Esophagus mucosa (tissue), 1 donor: ENCODE data around the gene CBX7. TPM values are rescaled to one million over a fixed set of nuclear protein-coding genes. Genes with fewer than 3 reads are reported as not detected.

ENCODE experiments used
- ATAC-seq: fragments of 200-7000 bp; cut with Tn5 transposase; one replicate; pipeline ENCODE4 v1.9.1; 2020
- total RNA-seq: library from RNA; stranded (reverse); gene quantifications from one replicate; pipeline ENCODE4 v1.2.4, GENCODE V29; 2023
- donor health status: DM: yes; HTN: yes; CAD: no.

CBX7 gene
- total RNA-seq, 1 donor from 2014 or later = 4.5 TPM

- ATAC-seq = no peak
Measured at GRCh38 chr22:39146256-39147101, 6.0 kb downstream of the CBX7 start.

- ATAC-seq = peak; percentile 4
Measured at GRCh38 chr22:39144101-39144767, 8.2 kb downstream of the CBX7 start.

- ATAC-seq = no peak
Measured at GRCh38 chr22:39142088-39142680, 10.3 kb downstream of the CBX7 start.

- no peak for ATAC-seq
Measured at GRCh38 chr22:39139933-39140332, 12.5 kb downstream of the CBX7 start.

DNA sequence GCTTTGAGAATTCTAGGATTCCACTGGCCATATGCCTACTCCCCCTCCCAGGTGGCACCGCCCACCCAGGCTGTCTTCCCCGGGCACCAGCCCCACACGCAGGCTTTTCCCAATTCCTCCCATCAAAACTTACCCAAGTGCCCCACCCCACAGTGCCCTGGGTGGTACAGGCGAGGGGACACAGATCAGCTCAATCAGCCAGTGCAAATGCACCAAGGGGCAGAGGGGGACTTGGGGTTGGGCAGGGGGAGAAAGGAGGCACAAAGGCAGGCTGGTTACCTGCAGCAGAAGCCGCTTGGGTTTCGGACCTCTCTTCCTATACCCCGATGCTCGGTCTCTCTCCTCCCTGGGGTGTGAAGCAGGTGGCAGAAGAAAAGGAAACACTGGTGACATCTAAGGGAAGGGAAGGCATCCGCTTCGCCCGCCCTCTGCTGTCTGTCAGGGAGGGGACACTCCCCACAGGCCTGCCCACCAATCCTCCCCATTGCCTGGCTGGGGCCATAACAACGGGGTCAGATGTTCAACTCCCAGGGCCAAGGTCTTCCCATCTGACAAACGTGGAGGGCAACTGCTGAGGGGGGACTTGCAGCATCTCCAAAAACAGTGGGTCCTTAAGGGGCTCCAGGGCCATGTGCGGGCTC, 14.0 kb downstream of the CBX7 start:
- ATAC-seq = no peak

- no peak for ATAC-seq
Measured at GRCh38 chr22:39136317-39136716, 16.2 kb downstream of the CBX7 start.

- peak; percentile 43 for ATAC-seq
Measured at GRCh38 chr22:39135092-39135896, 17.2 kb downstream of the CBX7 start.

DNA sequence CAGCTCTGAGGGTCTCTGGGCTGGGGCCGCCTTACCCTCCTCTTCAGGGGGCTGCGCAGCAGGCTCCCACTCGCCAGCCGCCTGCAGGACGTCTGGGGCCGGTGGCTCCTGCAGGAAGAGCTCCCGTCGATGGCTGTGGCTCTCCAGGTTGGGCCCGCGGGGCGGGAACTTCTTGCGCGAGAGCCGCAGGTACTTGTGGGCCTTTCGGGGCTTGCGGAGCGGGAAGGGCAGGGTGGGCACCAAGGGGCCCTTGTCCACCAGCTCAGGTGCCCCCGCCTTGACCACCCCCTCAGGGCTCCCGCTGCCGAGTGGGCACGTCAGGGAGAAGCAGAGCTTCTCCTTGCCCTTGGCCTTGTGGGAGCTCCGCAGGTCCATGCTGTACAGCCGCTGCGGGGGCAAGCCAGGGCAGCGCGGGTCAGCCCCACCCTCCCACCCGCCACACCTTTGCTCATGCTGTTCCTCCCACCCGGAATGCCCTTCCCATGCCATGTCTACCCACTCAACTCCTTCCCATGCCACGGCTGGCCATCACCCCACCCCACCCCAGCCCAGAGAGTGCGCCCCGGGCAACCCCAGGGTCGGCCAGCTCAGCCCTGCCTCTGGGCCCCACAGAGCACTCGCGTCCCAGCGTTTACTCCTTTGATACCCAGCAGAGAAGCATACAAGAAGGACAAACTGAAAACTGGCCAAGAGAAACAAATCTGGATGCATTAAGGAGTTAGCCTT, 18.0 kb downstream of the CBX7 start:
- ATAC-seq = peak; percentile 6

DNA sequence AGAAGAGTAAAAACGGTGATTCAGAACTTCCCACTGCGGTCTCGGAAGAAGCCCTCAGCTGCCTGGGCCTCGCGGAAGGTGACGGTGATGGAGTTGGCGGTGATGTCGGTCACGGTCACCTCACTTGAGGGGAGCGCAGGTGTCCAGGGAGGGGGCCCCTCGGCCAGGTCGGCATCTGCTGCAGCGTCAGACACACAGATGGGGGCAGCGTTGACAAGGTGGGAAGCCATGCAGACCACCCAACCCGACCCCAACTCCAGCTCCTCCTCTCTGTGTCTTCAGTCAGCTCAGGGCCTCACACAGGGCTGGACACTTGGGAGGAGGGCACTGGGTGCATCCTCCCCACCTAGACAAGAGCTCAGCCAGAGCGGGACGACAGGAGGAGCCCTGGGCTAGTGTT, 18.6 kb downstream of the CBX7 start:
- ATAC-seq = peak; percentile 4

- ATAC-seq = no peak
Measured at GRCh38 chr22:39132871-39133524, 19.5 kb downstream of the CBX7 start.

DNA sequence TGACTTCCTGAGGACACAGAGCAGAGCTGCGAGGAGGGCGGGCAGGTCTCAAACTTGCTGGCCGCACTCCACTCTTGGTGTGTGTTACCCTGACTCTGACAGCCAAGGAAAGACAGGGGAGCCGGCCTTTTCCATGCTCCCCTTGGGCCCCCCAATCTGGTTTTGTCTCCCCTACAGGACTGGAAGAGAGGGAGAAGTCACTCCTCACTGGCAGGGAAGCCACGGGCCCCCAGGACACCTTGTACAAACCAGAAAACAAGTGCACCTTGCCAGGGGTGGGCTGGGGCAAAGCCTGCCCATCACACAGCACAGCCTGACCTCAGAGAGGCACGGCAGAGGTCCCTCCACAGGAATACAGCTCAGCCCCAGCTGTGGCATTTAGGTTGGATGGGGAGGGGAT, 20.2 kb downstream of the CBX7 start:
- ATAC-seq = no peak

DNA sequence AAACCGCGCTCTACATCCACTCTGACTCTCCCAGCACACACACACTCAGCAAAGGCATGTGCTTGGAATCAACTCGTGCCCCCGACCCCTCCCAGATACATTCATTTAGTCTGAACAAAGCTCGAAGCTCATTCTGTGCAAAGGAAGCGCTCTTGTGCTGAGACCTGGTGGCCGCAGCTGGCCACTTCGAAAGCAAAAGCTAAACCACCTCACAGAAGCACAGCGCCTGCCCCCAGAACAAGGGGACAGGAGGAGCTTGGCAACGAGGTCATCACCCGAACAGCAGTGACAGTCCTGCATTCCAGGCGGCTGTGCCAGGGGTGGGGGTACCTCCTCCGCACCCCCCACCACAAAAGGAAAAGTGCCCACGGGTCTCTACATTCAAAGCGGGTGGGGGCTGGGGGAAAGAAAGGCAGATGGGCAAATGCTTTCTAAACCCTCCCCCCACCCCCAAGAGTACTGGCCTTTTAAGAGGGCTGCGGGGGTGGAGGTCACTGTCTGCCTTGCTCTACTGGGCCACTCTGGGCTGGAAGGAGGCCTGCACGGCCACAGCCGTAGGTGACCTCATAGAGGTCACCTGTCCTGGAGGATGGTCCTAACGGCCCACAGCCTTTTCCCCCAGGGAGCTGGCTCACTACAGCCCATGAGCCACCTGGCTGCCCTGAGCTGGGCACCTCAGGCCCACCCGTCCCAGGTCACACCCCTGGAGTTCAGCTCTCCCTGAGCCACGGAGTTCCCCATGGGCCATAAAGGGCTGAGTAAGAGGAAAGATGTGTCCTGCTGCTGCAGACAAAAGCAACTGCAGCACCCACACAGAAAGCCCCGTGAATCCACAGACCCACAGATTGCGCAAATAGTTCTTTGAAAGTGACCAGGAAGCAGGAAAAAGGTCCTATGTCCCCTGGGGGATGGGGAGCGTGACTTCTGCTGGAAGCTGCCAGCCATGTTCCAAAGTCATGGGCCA, 21.3 kb downstream of the CBX7 start:
- ATAC-seq = no peak

DNA sequence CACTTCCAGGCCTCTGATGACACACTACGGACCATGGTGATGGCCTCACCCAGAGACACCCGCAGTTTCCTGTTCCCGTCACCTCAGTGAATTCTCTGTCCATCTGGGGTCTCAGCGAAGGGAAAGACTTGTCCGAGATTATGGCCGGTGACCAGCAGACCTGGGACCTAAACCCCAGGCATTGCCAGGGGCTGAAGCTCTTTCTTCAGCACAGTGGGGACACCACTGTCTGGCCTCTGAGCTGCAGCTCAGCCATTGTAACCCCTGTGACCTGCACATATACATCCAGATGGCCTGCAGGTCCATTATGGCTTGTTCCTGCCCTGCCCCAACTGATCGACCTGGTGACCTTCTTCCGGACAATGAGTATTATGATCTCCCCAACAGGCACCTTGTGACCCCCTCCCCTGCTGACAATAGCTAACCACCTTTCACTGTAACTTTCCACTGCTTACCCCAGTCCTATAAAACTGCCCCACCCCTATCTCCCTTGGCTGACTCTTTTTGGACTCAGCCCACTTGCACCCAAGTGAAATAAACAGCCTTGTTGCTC, 22.3 kb downstream of the CBX7 start:
- no peak for ATAC-seq

- ATAC-seq = no peak
Measured at GRCh38 chr22:39129746-39130145, 22.7 kb downstream of the CBX7 start.

DNA sequence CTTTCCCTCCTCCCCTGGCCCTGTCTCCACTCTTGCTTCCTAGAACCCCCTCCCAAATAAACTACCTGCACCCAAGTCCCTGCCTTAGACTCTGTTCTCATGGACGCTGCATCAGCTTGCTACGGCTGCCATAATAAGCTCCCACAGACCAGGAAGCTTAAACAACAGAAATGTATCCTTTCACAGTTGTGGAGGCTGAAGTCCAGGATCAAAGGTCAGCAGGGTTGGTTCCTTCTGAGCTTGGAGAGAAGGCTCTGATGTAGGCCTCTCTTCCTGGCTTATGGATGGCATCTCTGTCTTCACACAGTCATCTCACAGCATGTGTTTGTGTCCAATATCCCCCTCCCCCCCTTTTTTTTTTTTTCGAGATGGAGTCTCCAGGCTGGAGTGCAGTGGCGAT, 23.4 kb downstream of the CBX7 start:
- no peak for ATAC-seq

DNA sequence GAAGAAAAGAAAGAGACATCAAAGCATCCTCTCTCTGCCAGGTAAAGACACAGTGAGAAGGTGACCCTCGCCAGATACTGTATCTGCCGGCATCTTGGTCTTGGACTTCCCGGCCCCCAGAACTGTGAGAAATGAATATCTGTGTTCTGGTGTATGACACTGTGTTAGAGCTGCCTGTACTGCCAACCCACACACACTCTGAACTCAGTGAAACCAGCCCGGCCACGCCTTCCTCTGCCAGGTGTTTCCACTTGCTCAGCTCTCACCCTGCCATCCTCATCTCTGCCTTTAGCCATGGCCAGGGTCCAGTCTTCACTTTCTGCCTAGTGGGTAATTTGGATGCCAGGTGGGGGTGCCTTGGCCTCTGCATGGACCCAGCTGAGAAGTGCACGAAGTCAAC, 24.0 kb downstream of the CBX7 start:
- ATAC-seq = peak; percentile 10

DNA sequence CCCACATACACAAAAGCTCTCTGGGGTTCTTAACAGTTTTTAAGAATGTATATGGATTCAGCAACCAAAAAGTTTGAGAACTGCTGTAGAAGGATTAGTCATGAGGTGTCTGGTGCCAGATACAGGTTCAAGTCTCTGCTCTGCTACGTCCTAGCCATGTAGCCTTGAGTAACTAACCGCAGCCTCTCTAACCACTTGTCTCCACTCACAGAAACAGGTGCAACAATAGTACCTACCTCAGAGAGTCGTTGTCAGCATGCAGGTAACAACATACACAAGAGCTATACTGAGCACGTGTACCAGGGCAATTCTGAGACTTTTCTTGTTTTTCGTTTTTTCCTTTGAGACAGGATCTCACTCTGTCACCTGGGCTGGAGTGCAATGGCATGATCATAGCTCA, 26.9 kb downstream of the CBX7 start:
- ATAC-seq = no peak

GRCh38 chr22:39123751-39124581, 28.5 kb downstream of the CBX7 start:
- no peak for ATAC-seq
